Neural cell (in vitro differentiated cells): ENCODE data around the gene ST3GAL2. TPM values are rescaled to one million over a fixed set of nuclear protein-coding genes. Genes with fewer than 3 reads are reported as not detected.

Experiments
- H2AFZ ChIP-seq: fragments of 200-600, 300-800 bp; sonication (generic), shearing (Covaris generic); 2 replicates; pipeline ENCODE4 v1.6.0; 2014; ENCODE audit warnings: low read depth, mild to moderate bottlenecking, antibody characterized with exemption, low read length, moderate library complexity
- H3F3A ChIP-seq: fragments of 200-600 bp; shearing (Covaris generic); 2 replicates; pipeline ENCODE4 v1.6.1; 2016; ENCODE audit warnings: mild to moderate bottlenecking, moderate library complexity, mixed read lengths, antibody characterized with exemption, low read length; ENCODE audit not compliant: insufficient read depth, poor library complexity, severe bottlenecking
- H3K27ac ChIP-seq: fragments of 200-600, 300-800 bp; sonication (generic), shearing (Covaris generic); 2 replicates; pipeline ENCODE4 v1.5.1; 2014; ENCODE audit warnings: mild to moderate bottlenecking, low read length, moderate library complexity
- H3K27me3 ChIP-seq: fragments of 300-800, 200-600 bp; sonication (generic), shearing (Covaris generic); 2 replicates; pipeline ENCODE4 v1.6.0; 2014; ENCODE audit warnings: mild to moderate bottlenecking, low read depth, low read length, moderate library complexity; ENCODE audit not compliant: insufficient read depth
- H3K36me3 ChIP-seq: fragments of 300-800, 200-600 bp; sonication (generic), shearing (Covaris generic); 2 replicates; pipeline ENCODE4 v1.5.1; 2014; ENCODE audit warnings: mild to moderate bottlenecking, antibody characterized with exemption, low read length, moderate library complexity; ENCODE audit not compliant: insufficient read depth
- H3K4me2 ChIP-seq: fragments of 300-800, 200-600 bp; sonication (generic), shearing (Covaris generic); 2 replicates; pipeline ENCODE4 v1.6.0; 2014; ENCODE audit warnings: mild to moderate bottlenecking, low read length
- H3K4me3 ChIP-seq: fragments of 300-800, 200-600 bp; sonication (generic), shearing (Covaris generic); 2 replicates; pipeline ENCODE4 v1.5.1; 2014; ENCODE audit warnings: mild to moderate bottlenecking, low read length, moderate library complexity
- H3K79me2 ChIP-seq: fragments of 200-600 bp; shearing (Covaris generic); replicated peaks from 2 replicates; pipeline ENCODE4 v1.6.0; 2014; ENCODE audit warnings: mild to moderate bottlenecking, low read length, moderate library complexity; ENCODE audit not compliant: insufficient read depth
- H3K9ac ChIP-seq: fragments of 300-800, 200-600 bp; sonication (generic), shearing (Covaris generic); 2 replicates; pipeline ENCODE4 v1.6.1; 2016; ENCODE audit warnings: mild to moderate bottlenecking, low read length, mixed read lengths
- H3K9me2 ChIP-seq: fragments of 200-600 bp; shearing (Covaris generic); 2 replicates; pipeline ENCODE4 v1.6.1; 2016; ENCODE audit warnings: mild to moderate bottlenecking, low read length, mixed read lengths; ENCODE audit not compliant: insufficient read depth
- H3K9me3 ChIP-seq: fragments of 200-600, 300-800 bp; sonication (generic), shearing (Covaris generic); 2 replicates; pipeline ENCODE4 v1.6.1; 2016; ENCODE audit warnings: mild to moderate bottlenecking, mixed run types, low read length, moderate library complexity, mixed read lengths
- H4K20me1 ChIP-seq: fragments of 200-600 bp; shearing (Covaris generic); 2 replicates; pipeline ENCODE4 v1.6.1; 2016; ENCODE audit warnings: mild to moderate bottlenecking, mixed run types; ENCODE audit not compliant: insufficient read depth
- EP300 ChIP-seq: fragments of 450-650 bp; conservative IDR thresholded peaks from 2 replicates; pipeline ENCODE4 v1.6.1; 2014; ENCODE audit warnings: antibody characterized with exemption, mild to moderate bottlenecking, moderate library complexity; ENCODE audit not compliant: poor library complexity, severe bottlenecking
- EZH2 ChIP-seq: fragments of 200-600, 300-800 bp; shearing (Covaris generic), sonication (generic); IDR thresholded peaks from 2 replicates; pipeline ENCODE4 v1.6.1; 2014; ENCODE audit warnings: antibody characterized with exemption, low read length, borderline replicate concordance, mild to moderate bottlenecking; ENCODE audit not compliant: insufficient read depth, poor library complexity, severe bottlenecking
- MXI1 ChIP-seq: fragments of 450-650 bp; conservative IDR thresholded peaks from 2 replicates; pipeline ENCODE4 v1.6.1; 2014; ENCODE audit warnings: antibody characterized with exemption, mild to moderate bottlenecking; ENCODE audit not compliant: poor library complexity, severe bottlenecking
- POLR2AphosphoS5 ChIP-seq: IDR thresholded peaks from 2 replicates; pipeline ENCODE4 v1.6.1; 2012
- RAD21 ChIP-seq: fragments of 450-650 bp; conservative IDR thresholded peaks from 2 replicates; pipeline ENCODE4 v1.6.1; 2014; ENCODE audit warnings: antibody characterized with exemption, mild to moderate bottlenecking, moderate library complexity
- SMC3 ChIP-seq: fragments of 450-650 bp; conservative IDR thresholded peaks from 2 replicates; pipeline ENCODE4 v1.6.1; 2014; ENCODE audit warnings: antibody characterized with exemption, mild to moderate bottlenecking, moderate library complexity; ENCODE audit not compliant: poor library complexity
- TAF1 ChIP-seq: IDR thresholded peaks from 2 replicates; pipeline ENCODE4 v1.6.1; 2012; ENCODE audit warnings: low read depth
- polyA plus RNA-seq: library from polyadenylated mRNA; depleted of rRNA; stranded (reverse); fragments of >200 nt; gene quantifications from 2 replicates; pipeline ENCODE4 v1.2.3, GENCODE V29; 2014
- TF ChIP-seq, protein P1 (sequence below): IDR thresholded peaks from 2 replicates; pipeline ENCODE4 v1.6.1; 2012; ENCODE audit warnings: borderline replicate concordance
- TF ChIP-seq, protein P2 (sequence below): fragments of 450-650 bp; IDR thresholded peaks from 2 replicates; pipeline ENCODE4 v1.5.1; 2014; ENCODE audit warnings: antibody characterized with exemption, mild to moderate bottlenecking, moderate library complexity; ENCODE audit not compliant: poor library complexity, severe bottlenecking

The ST3GAL2 gene
- polyA plus RNA-seq, 1 donor from 2014 or later, result 19.4 TPM

DNA sequence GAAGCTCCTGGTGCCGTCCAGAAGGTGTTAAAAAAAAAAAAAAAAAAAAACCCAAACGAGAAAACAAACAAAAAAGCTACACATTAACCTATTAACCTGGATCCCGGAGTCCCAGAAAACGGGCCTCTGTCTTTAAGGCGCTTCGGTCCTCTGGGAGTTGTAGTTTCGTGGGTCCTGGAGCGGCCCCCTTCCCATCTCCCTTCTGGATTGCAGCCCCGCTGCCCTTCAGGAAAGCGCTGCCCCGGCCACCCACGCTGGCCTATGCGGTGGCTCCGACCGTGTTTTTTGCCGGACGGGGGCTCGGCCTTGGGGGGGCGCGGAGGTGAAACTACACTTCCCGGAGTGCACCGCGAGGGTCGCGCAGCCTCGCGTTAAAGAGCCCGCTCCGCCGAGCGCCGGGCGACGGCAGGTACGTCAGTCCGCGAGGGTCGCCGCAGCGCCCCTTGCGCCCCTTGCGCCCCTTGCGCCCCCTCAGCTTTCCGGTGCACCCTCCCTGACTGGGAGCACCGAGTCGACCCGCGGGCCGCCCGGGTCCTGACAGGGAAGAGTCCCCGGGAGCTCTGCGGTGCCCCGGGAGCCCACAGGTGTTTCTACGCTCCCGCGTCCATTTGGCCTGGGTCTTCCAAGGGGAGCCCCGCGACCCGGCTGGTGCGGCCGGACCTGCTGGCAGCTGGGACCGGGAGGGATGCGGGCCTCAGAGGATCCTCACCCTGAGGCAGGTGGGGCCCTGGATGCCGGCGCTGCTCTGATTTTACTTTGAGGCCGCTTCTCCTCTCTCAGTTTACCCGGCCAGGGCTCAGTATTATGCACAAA, 15.5 kb upstream of the ST3GAL2 start, which contains the start of gene FCSK:
Gene FCSK, plus strand, starts transcription at position 374 of the 813 bp plus-strand sequence. CDS start 8,596 bp downstream, outside the sequence.
- no peaks in the 10 kb centered on the region for H3K9me2 ChIP-seq
- no peaks in the 10 kb centered on the region for H3K9me3 ChIP-seq
- no peaks in the 10 kb centered on the region for H3K27me3 ChIP-seq
- TF ChIP-seq POLR2AphosphoS5, result peak; percentile 33
- TF ChIP-seq, protein P1, sequence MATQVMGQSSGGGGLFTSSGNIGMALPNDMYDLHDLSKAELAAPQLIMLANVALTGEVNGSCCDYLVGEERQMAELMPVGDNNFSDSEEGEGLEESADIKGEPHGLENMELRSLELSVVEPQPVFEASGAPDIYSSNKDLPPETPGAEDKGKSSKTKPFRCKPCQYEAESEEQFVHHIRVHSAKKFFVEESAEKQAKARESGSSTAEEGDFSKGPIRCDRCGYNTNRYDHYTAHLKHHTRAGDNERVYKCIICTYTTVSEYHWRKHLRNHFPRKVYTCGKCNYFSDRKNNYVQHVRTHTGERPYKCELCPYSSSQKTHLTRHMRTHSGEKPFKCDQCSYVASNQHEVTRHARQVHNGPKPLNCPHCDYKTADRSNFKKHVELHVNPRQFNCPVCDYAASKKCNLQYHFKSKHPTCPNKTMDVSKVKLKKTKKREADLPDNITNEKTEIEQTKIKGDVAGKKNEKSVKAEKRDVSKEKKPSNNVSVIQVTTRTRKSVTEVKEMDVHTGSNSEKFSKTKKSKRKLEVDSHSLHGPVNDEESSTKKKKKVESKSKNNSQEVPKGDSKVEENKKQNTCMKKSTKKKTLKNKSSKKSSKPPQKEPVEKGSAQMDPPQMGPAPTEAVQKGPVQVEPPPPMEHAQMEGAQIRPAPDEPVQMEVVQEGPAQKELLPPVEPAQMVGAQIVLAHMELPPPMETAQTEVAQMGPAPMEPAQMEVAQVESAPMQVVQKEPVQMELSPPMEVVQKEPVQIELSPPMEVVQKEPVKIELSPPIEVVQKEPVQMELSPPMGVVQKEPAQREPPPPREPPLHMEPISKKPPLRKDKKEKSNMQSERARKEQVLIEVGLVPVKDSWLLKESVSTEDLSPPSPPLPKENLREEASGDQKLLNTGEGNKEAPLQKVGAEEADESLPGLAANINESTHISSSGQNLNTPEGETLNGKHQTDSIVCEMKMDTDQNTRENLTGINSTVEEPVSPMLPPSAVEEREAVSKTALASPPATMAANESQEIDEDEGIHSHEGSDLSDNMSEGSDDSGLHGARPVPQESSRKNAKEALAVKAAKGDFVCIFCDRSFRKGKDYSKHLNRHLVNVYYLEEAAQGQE, result no peak
- TF ChIP-seq RAD21, result peak; percentile 55
- TF ChIP-seq SMC3, result peak; percentile 59
- no peak for TF ChIP-seq EZH2
- TF ChIP-seq, protein P2, sequence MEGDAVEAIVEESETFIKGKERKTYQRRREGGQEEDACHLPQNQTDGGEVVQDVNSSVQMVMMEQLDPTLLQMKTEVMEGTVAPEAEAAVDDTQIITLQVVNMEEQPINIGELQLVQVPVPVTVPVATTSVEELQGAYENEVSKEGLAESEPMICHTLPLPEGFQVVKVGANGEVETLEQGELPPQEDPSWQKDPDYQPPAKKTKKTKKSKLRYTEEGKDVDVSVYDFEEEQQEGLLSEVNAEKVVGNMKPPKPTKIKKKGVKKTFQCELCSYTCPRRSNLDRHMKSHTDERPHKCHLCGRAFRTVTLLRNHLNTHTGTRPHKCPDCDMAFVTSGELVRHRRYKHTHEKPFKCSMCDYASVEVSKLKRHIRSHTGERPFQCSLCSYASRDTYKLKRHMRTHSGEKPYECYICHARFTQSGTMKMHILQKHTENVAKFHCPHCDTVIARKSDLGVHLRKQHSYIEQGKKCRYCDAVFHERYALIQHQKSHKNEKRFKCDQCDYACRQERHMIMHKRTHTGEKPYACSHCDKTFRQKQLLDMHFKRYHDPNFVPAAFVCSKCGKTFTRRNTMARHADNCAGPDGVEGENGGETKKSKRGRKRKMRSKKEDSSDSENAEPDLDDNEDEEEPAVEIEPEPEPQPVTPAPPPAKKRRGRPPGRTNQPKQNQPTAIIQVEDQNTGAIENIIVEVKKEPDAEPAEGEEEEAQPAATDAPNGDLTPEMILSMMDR, result peak; percentile 60
- TF ChIP-seq MXI1, result peak; percentile 57
- H3K9ac ChIP-seq, result peak within 1 kb of the TSS; percentile 95
- no peaks in the 10 kb centered on the region for H3K79me2 ChIP-seq
- H2AFZ ChIP-seq, result peak within 1 kb of the TSS; percentile 97
- no peaks in the 10 kb centered on the region for H4K20me1 ChIP-seq
- peak within 1 kb of the TSS; percentile 92 for H3K27ac ChIP-seq
- no peaks in the 10 kb centered on the region for H3F3A ChIP-seq
- H3K4me3 ChIP-seq, result peak within 1 kb of the TSS; percentile 96
- H3K36me3 ChIP-seq, result no peaks in the 10 kb centered on the region
- H3K4me2 ChIP-seq, result peak within 1 kb of the TSS; percentile 81

DNA sequence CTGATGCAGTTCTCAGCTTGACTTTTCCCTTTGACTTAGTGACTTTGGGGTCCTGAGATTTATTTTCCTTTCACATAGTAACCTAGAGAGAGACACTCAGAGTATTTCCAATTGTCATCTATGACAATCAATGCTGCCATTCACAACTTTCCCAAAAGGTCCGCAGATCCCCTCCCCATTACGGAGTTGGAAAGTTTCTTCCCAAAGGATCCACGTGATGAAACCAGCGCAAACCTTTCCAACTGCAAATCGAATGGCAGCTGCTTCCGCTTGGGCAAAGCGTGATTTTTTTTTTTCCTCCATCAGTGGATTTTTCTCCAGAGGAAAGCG, 15.0 kb upstream of the ST3GAL2 start:
- Histone ChIP-seq H3K4me3 (peak overlapping the region; percentile 96), H3F3A (no peaks in the 10 kb centered on the region), H3K9me3 (no peaks in the 10 kb centered on the region), H3K9ac (peak overlapping the region; percentile 95), H3K9me2 (no peaks in the 10 kb centered on the region), H3K27ac (peak overlapping the region; percentile 92), H3K4me2 (peak overlapping the region; percentile 69), H3K36me3 (no peaks in the 10 kb centered on the region), H3K27me3 (no peaks in the 10 kb centered on the region), H4K20me1 (no peaks in the 10 kb centered on the region), H2AFZ (peak overlapping the region; percentile 97), H3K79me2 (no peaks in the 10 kb centered on the region)
- TF ChIP-seq EZH2, result no peak
- TF ChIP-seq, protein P1, result no peak
- no peak for TF ChIP-seq SMC3
- TF ChIP-seq EP300, result no peak
- TF ChIP-seq TAF1, result no peak
- TF ChIP-seq MXI1, result no peak
- TF ChIP-seq, protein P2, result no peak
- no peak for TF ChIP-seq POLR2AphosphoS5
- TF ChIP-seq RAD21, result no peak
